HepG2 (cell line): ENCODE measurements around the gene CD37. TPM values are rescaled to one million over a fixed set of nuclear protein-coding genes. Genes with fewer than 3 reads are reported as not detected.
A peak's percentile ranks its signal among the peaks of the same experiment; 100 is the strongest.

Experiments
- ATAC-seq: fragments of 200-7000 bp; cut with Tn5 transposase; 3 replicates; pipeline ENCODE4 v1.9.1; 2020; ENCODE audit warnings: mild to moderate bottlenecking, moderate library complexity
- BruUV-seq: library from RNA; stranded (reverse); fragments of 400-500 nt; replicated peaks from 2 replicates; lab custom pipeline; 2021; lab: Mats Ljungman, UMichigan
- CTCF ChIA-PET: fragments of 300-600 bp; formaldehyde crosslinking; extraction: SDS; loops from one replicate; lab custom pipeline; 2021; ENCODE audit warnings: low total read pairs, inconsistent platforms, low intra/inter-chr PET ratio; lab: Yijun Ruan, JAX
- POLR2A ChIA-PET: fragments of 350-600 bp; sonication (Branson Sonifier 250); formaldehyde crosslinking; loops from one replicate; lab custom pipeline; 2020; ENCODE audit warnings: antibody characterized with exemption, inconsistent platforms; lab: Yijun Ruan, JAX
- DNase-seq: peaks from one replicate; pipeline ENCODE4 v3.0.0-alpha.2; 2015; ENCODE audit warnings: low spot score
- FAIRE-seq: peaks from 3 replicates; lab custom pipeline; 2011; peaks lifted over from hg19 to GRCh38; lab: Jason Lieb, UNC
- H2AFZ ChIP-seq: one replicate; pipeline ENCODE4 v1.6.1; 2011; ENCODE audit warnings: low read length, inconsistent platforms
- H3K27ac ChIP-seq: fragments of 300-600 bp; 3 replicates; pipeline ENCODE4 v1.8.0; 2011; ENCODE audit warnings: mixed run types, mild to moderate bottlenecking, mixed read lengths, low read length, inconsistent platforms; ENCODE audit not compliant: insufficient read depth; ENCODE audit errors: extremely low read length
- H3K27me3 ChIP-seq, 2 experiments: fragments of 200-600 bp in 1 of 2; 2 replicates in 1 of 2; 3 replicates in 1 of 2; pipeline versions ENCODE4 v1.6.0 to v1.8.0; 2011; ENCODE audit warnings: low read length in 2 of 2, mild to moderate bottlenecking in 2 of 2, moderate library complexity in 2 of 2, inconsistent platforms in 1 of 2; ENCODE audit not compliant: insufficient read depth in 2 of 2, control insufficient read depth in 1 of 2
- H3K36me3 ChIP-seq, 2 experiments: fragments of 200-600 bp in 1 of 2; replicated peaks in 1 of 2; 2 replicates in 1 of 2; 3 replicates in 1 of 2; pipeline versions ENCODE4 v1.5.1 to v1.8.0; 2011; ENCODE audit warnings: low read length in 2 of 2, inconsistent platforms in 1 of 2; ENCODE audit not compliant: insufficient read depth in 2 of 2, control insufficient read depth in 1 of 2
- H3K4me1 ChIP-seq: 2 replicates; pipeline ENCODE4 v1.5.1; 2012; ENCODE audit warnings: low read length, inconsistent platforms; ENCODE audit not compliant: insufficient read depth
- H3K4me2 ChIP-seq: 2 replicates; pipeline ENCODE4 v1.6.0; 2011; ENCODE audit warnings: low read depth, low read length, inconsistent platforms
- H3K4me3 ChIP-seq, 3 experiments: fragments of 200-600 bp in 1 of 3; sonication (generic), shearing (Covaris generic) in 1 of 3; replicated peaks in 1 of 3; 2 replicates each; pipeline ENCODE4 v1.5.1; 2011 to 2016; ENCODE audit warnings: low read length in 3 of 3, inconsistent platforms in 2 of 3, low read depth in 2 of 3, mild to moderate bottlenecking in 2 of 3, control low read depth in 1 of 3, mixed read lengths in 1 of 3; ENCODE audit not compliant: insufficient read depth in 1 of 3
- H3K79me2 ChIP-seq: one replicate; pipeline ENCODE4 v1.6.1; 2011; ENCODE audit warnings: low read length, inconsistent platforms; ENCODE audit not compliant: insufficient read depth
- H3K9ac ChIP-seq: 2 replicates; pipeline ENCODE4 v1.6.0; 2011; ENCODE audit warnings: mild to moderate bottlenecking, low read depth, low read length, inconsistent platforms; ENCODE audit not compliant: insufficient read depth
- H3K9me3 ChIP-seq: 2 replicates; pipeline ENCODE4 v1.5.1; 2012; ENCODE audit warnings: mild to moderate bottlenecking, low read length
- H4K20me1 ChIP-seq: 2 replicates; pipeline ENCODE4 v1.6.0; 2011; ENCODE audit warnings: inconsistent platforms, mild to moderate bottlenecking, low read length, moderate library complexity; ENCODE audit not compliant: insufficient read depth
- ELF1 ChIP-seq: sonication (generic); formaldehyde crosslinking; IDR thresholded peaks from 2 replicates; pipeline ENCODE4 v1.4.0; 2020; ENCODE audit warnings: missing genetic modification reagents
- ESRRA ChIP-seq: sonication (generic); formaldehyde crosslinking; IDR thresholded peaks from 2 replicates; pipeline ENCODE4 v1.5.1; 2020; ENCODE audit warnings: mild to moderate bottlenecking, low read depth, missing genetic modification reagents
- HNRNPL ChIP-seq: fragments of 200-400 bp; formaldehyde crosslinking; IDR thresholded peaks from 2 replicates; pipeline ENCODE4 v1.6.1; 2017; ENCODE audit warnings: mild to moderate bottlenecking, low read depth, low read length
- MAFF ChIP-seq: IDR thresholded peaks from 2 replicates; pipeline ENCODE4 v1.6.1; 2011; ENCODE audit warnings: low read depth, low read length, improper control_type of control experiment
- MAFK ChIP-seq, 2 experiments: IDR thresholded peaks in 1 of 2; conservative IDR thresholded peaks in 1 of 2; 2 replicates each; pipeline ENCODE4 v1.6.1; 2011; ENCODE audit warnings: improper control_type of control experiment in 2 of 2, low read length in 2 of 2
- POGK ChIP-seq: sonication (generic); formaldehyde crosslinking; conservative IDR thresholded peaks from 2 replicates; pipeline ENCODE4 v1.8.0; 2022; ENCODE audit warnings: mild to moderate bottlenecking, moderate library complexity, missing genetic modification reagents
- SRY ChIP-seq: sonication (generic); formaldehyde crosslinking; IDR thresholded peaks from 2 replicates; pipeline ENCODE4 v1.8.0; 2022; ENCODE audit warnings: mild to moderate bottlenecking, missing genetic modification reagents
- ZBTB34 ChIP-seq: sonication (generic); formaldehyde crosslinking; IDR thresholded peaks from 2 replicates; pipeline ENCODE4 v1.8.0; 2022; ENCODE audit warnings: mild to moderate bottlenecking, missing genetic modification reagents
- ZBTB38 ChIP-seq: sonication (generic); formaldehyde crosslinking; IDR thresholded peaks from 2 replicates; pipeline ENCODE4 v1.5.1; 2020; ENCODE audit warnings: mild to moderate bottlenecking, missing genetic modification reagents
- ZNF10 ChIP-seq: sonication (generic); formaldehyde crosslinking; IDR thresholded peaks from 2 replicates; pipeline ENCODE4 v1.4.0; 2020; ENCODE audit warnings: mild to moderate bottlenecking, low read depth, missing genetic modification reagents, borderline replicate concordance
- ZNF160 ChIP-seq: sonication (generic); formaldehyde crosslinking; IDR thresholded peaks from 2 replicates; pipeline ENCODE4 v1.8.0; 2022; ENCODE audit warnings: mild to moderate bottlenecking, inconsistent platforms, missing genetic modification reagents
- ZNF513 ChIP-seq: sonication (generic); formaldehyde crosslinking; conservative IDR thresholded peaks from 2 replicates; pipeline ENCODE4 v1.5.0; 2020; ENCODE audit warnings: missing genetic modification reagents
- ZSCAN22 ChIP-seq: sonication (generic); formaldehyde crosslinking; IDR thresholded peaks from 2 replicates; pipeline ENCODE4 v1.4.0; 2020; ENCODE audit warnings: mild to moderate bottlenecking, missing genetic modification reagents
- WGBS: methylation state at CpG from one replicate; pipeline ENCODE4 v1.1.6; 2017; ENCODE audit warnings: low lambda C conversion rate; 5-methylcytosine and 5-hydroxymethylcytosine counted together
- in situ Hi-C: cut with HindIII; loops from 2 replicates; pipeline ENCODE4 v1.10.0; 2017; ENCODE audit warnings: low pct_unique_long_range_greater_than_20kb; ENCODE audit not compliant: extremely low pct_ligation_motif_present
- intact Hi-C: fragments of 100-400 bp; cut with micrococcal nuclease; formaldehyde crosslinking; loops from one replicate; pipeline ENCODE4 v1.10.0; 2022; ENCODE audit not compliant: unreplicated experiment
- polyA plus RNA-seq, 8 experiments: library from polyadenylated mRNA; depleted of rRNA in 3 of 8; stranded (reverse) in 7 of 8; unstranded in 1 of 8; fragments of >200 nt; fragmentation: Illumina TruSeq in 4 of 8; extraction: Trizol in 4 of 8; gene quantifications; 2 replicates each; pipeline versions ENCODE4 v1.2.1 to v1.2.3, GENCODE V29; 2011 to 2016; ENCODE audit warnings: low read depth in 4 of 8, missing spikeins in 1 of 8, mixed read lengths in 1 of 8; ENCODE audit not compliant: insufficient read depth in 1 of 8
- total RNA-seq, 5 experiments: library from RNA; depleted of rRNA; stranded (reverse); fragments of >200 nt; fragmentation: Illumina TruSeq; extraction: Trizol; gene quantifications; 2 replicates each; pipeline ENCODE4 v1.2.3, GENCODE V29; 2016; ENCODE audit warnings: low read depth in 1 of 5

CD37 gene
- total and polyA plus RNA-seq, 2 of the 13 experiments (the other 11 are each of a cell fraction or from before 2014, with no cell fraction given), result not detected

GRCh38 chr19:49382639-49383038 lies 47.4 kb downstream of the CD37 start (continued):
- TF ChIP-seq ZNF160 (CRISPR knock-in tag), result no peak

- in situ Hi-C loops, result no loop called here
- 42% methylated on average over 1 of the region's 1 CpG for WGBS
- Histone ChIP-seq H3K4me2 (no peak overlapping the region), H3K27me3 (no peaks in the 10 kb centered on the region; a peak in 1 of 5 replicates), H2AFZ (no peak overlapping the region), H4K20me1 (no peaks in the 10 kb centered on the region), H3K79me2 (no peaks in the 10 kb centered on the region), H3K36me3 (no peaks in the 10 kb centered on the region), H3K27ac (no peak overlapping the region), H3K4me3 (no peak overlapping the region), H3K9me3 (no peaks in the 10 kb centered on the region), H3K4me1 (no peaks in the 10 kb centered on the region), H3K9ac (no peak overlapping the region)
- DNase-seq (no peak), ATAC-seq (no peak), FAIRE-seq (no peak)
- CTCF ChIA-PET, result no interaction called here
- POLR2A ChIA-PET, result no interaction called here
- BruUV-seq, result no TSS peak
- TF ChIP-seq MAFF, result peak; percentile 80
- peak; percentile 77 to 90 for TF ChIP-seq MAFK (conservative IDR thresholded peaks at IDR 0.05 in 1 of 2, IDR thresholded peaks at IDR 0.05 in 1 of 2; ENCODE audit: low read length in 2 of 2)
- TF ChIP-seq ZBTB34 (CRISPR knock-in tag), result no peak
- intact Hi-C loops, result no loop called here
Observed at GRCh38 chr19:49383599-49383998, 48.4 kb downstream of the CD37 start.

- no peak for DNase-seq
- ChIA-PET CTCF (no interaction called here), POLR2A (no interaction called here)
- Histone ChIP-seq H3K79me2 (no peaks in the 10 kb centered on the region), H3K27me3 (peaks cover 4 to 18% of the 10 kb centered on the region in 2 experiments), H2AFZ (no peak within 1 kb of the TSS), H3K36me3 (no peaks in the 10 kb centered on the region), H3K9me3 (no peaks in the 10 kb centered on the region), H3K4me3 (no peak within 1 kb of the TSS), H3K4me1 (no peaks in the 10 kb centered on the region), H3K9ac (no peak within 1 kb of the TSS), H3K4me2 (no peak within 1 kb of the TSS), H3K27ac (no peak within 1 kb of the TSS), H4K20me1 (no peaks in the 10 kb centered on the region)
- no peak for ATAC-seq
- intact Hi-C loops (no loop called here), in situ Hi-C loops (no loop called here)
- BruUV-seq, result no TSS peak
- no peak for FAIRE-seq
- 80% methylated on average over 40 of the region's 40 CpGs for WGBS
- TF ChIP-seq HNRNPL (no peak), ELF1 (no peak), ZBTB38 (CRISPR knock-in tag) (no peak), ESRRA (CRISPR knock-in tag) (no peak), POGK (CRISPR knock-in tag) (no peak), ZNF10 (no peak), SRY (CRISPR knock-in tag) (no peak), ZNF513 (CRISPR knock-in tag) (no peak), ZSCAN22 (CRISPR knock-in tag) (no peak)
Observed at GRCh38 chr19:49387936-49388372, 52.7 kb downstream of the CD37 start, which contains the start of gene KASH5. Gene KASH5 (plus strand): TSS chr19:49388249. CDS start chr19:49390884, 2,635 bp downstream.
